ENCODE data around the gene CARM1.

Gene CARM1

GRCh38 chr19:10963865-10964264 is 92.5 kb downstream of the CARM1 start:
- H3K9me3 ChIP-seq (replicated peaks; ENCODE audit: insufficient read depth, low read length): no peaks in the 10 kb centered on the region
- H3K27me3 ChIP-seq (replicated peaks; ENCODE audit: insufficient read depth, low read length): no peaks in the 10 kb centered on the region
- TF ChIP-seq EZH2 (optimal IDR thresholded peaks at IDR 0.05; ENCODE audit: low read depth, low read length) (no peak), EZH2phosphoT487 (IDR thresholded peaks at IDR 0.05; ENCODE audit: low read length) (no peak), CTCF (IDR thresholded peaks at IDR 0.05; ENCODE audit: low read length) (no peak)
- peaks cover 11% of the 10 kb centered on the region; the same call in 1 of the 2 replicates for H4K20me1 ChIP-seq (ENCODE audit: insufficient read depth, low read length)
- H3K4me1 ChIP-seq (ENCODE audit: low read length): peaks cover 19% of the 10 kb centered on the region
- H3K79me2 ChIP-seq (ENCODE audit: low read length): peaks cover 80% of the 10 kb centered on the region
- no peak overlapping the region for H2AFZ ChIP-seq (ENCODE audit: low read length)
- no peaks in the 10 kb centered on the region for H3K9me2 ChIP-seq (replicated peaks; ENCODE audit: insufficient read depth, low read length)
- peak overlapping the region; percentile 72 for H3K4me2 ChIP-seq (ENCODE audit: low read depth, low read length)
- H3K9ac ChIP-seq (ENCODE audit: low read length): peak overlapping the region; percentile 6; the same call in 1 of the 2 replicates
- H3F3A ChIP-seq (ENCODE audit: insufficient read depth, low read length): peaks cover 24% of the 10 kb centered on the region
- H3K4me3 ChIP-seq (ENCODE audit: low read length): peak overlapping the region; percentile 2; the same call in 1 of the 2 replicates
- peak overlapping the region; percentile 77; the same call in 1 of the 2 replicates for H3K27ac ChIP-seq (ENCODE audit: low read length)
- DNase-seq: no peak
- no peaks in the 10 kb centered on the region for H3K36me3 ChIP-seq (replicated peaks; ENCODE audit: insufficient read depth, low read length)

- peaks cover 13% of the 10 kb centered on the region; the same call in 1 of the 2 replicates for H4K20me1 ChIP-seq (ENCODE audit: insufficient read depth, low read length)
- H3K36me3 ChIP-seq (replicated peaks; ENCODE audit: insufficient read depth, low read length): no peaks in the 10 kb centered on the region
- peaks cover 16% of the 10 kb centered on the region for H3K4me1 ChIP-seq (ENCODE audit: low read length)
- no peak overlapping the region for H3K4me3 ChIP-seq (ENCODE audit: low read length)
- no peaks in the 10 kb centered on the region for H3K9me2 ChIP-seq (replicated peaks; ENCODE audit: insufficient read depth, low read length)
- H3F3A ChIP-seq (ENCODE audit: insufficient read depth, low read length): peaks cover 24% of the 10 kb centered on the region
- H3K9me3 ChIP-seq (replicated peaks; ENCODE audit: insufficient read depth, low read length): no peaks in the 10 kb centered on the region
- TF ChIP-seq EZH2 (optimal IDR thresholded peaks at IDR 0.05; ENCODE audit: low read depth, low read length) (no peak), EZH2phosphoT487 (IDR thresholded peaks at IDR 0.05; ENCODE audit: low read length) (no peak), CTCF (IDR thresholded peaks at IDR 0.05; ENCODE audit: low read length) (no peak)
- H3K4me2 ChIP-seq (ENCODE audit: low read depth, low read length): no peak overlapping the region
- no peak overlapping the region for H3K9ac ChIP-seq (ENCODE audit: low read length)
- no peaks in the 10 kb centered on the region for H3K27me3 ChIP-seq (replicated peaks; ENCODE audit: insufficient read depth, low read length)
- peaks cover 87% of the 10 kb centered on the region for H3K79me2 ChIP-seq (ENCODE audit: low read length)
- DNase-seq: no peak
- no peak overlapping the region for H3K27ac ChIP-seq (ENCODE audit: low read length)
- no peak overlapping the region for H2AFZ ChIP-seq (ENCODE audit: low read length)
Observed at GRCh38 chr19:10964903-10965302, 93.5 kb downstream of the CARM1 start.

DNA sequence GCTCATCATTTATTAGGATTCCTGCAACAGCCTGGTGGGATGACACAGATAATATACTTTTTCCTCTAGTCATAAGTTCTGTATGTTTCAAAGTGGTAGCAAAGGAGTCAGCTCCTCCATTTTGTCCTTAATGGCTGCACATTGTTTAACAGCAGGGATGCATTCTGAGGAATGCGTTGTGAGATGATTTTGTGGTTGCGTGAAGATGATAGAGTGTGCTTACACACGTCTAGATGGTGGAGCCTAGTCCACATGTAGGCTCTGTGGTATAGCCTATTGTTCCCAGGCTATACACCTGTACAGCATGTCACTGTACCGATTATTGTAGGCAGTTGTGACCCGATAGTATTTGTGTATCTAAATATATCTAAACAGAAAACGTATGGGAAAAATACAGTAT is 94.0 kb downstream of the CARM1 start:
- no peak for DNase-seq
- Histone ChIP-seq H3K27me3 (replicated peaks; ENCODE audit: insufficient read depth, low read length) (no peaks in the 10 kb centered on the region), H3K4me2 (ENCODE audit: low read depth, low read length) (no peak overlapping the region), H3K9ac (ENCODE audit: low read length) (no peak overlapping the region), H3K27ac (ENCODE audit: low read length) (no peak overlapping the region), H3K36me3 (replicated peaks; ENCODE audit: insufficient read depth, low read length) (no peaks in the 10 kb centered on the region), H3K4me3 (ENCODE audit: low read length) (no peak overlapping the region), H3K9me2 (replicated peaks; ENCODE audit: insufficient read depth, low read length) (no peaks in the 10 kb centered on the region), H3K4me1 (ENCODE audit: low read length) (peaks cover 16% of the 10 kb centered on the region), H2AFZ (ENCODE audit: low read length) (no peak overlapping the region), H3K9me3 (replicated peaks; ENCODE audit: insufficient read depth, low read length) (no peaks in the 10 kb centered on the region), H3F3A (ENCODE audit: insufficient read depth, low read length) (peaks cover 24% of the 10 kb centered on the region), H3K79me2 (ENCODE audit: low read length) (peaks cover 87% of the 10 kb centered on the region), H4K20me1 (ENCODE audit: insufficient read depth, low read length) (peaks cover 13% of the 10 kb centered on the region; the same call in 1 of the 2 replicates)
- no peak for TF ChIP-seq EZH2phosphoT487 (IDR thresholded peaks at IDR 0.05; ENCODE audit: low read length)
- TF ChIP-seq CTCF (IDR thresholded peaks at IDR 0.05; ENCODE audit: low read length): no peak
- no peak for TF ChIP-seq EZH2 (optimal IDR thresholded peaks at IDR 0.05; ENCODE audit: low read depth, low read length)

All from MM.1S (cell line).